Glutamatergic neuron (in vitro differentiated cells): Measurements from ENCODE around the gene EFCAB8. TPM values are rescaled to one million over a fixed set of nuclear protein-coding genes. Genes with fewer than 3 reads are reported as not detected.

ENCODE experiments used
- DNase-seq: peaks from one replicate; pipeline ENCODE4 v3.0.0; 2022
- H3K27ac Mint-ChIP-seq: one replicate; pipeline ENCODE4 v1.8.0; 2020; ENCODE audit warnings: mild to moderate bottlenecking, mixed read lengths, inconsistent platforms; ENCODE audit not compliant: unreplicated experiment
- H3K27me3 Mint-ChIP-seq: one replicate; pipeline ENCODE4 v1.8.0; 2020; ENCODE audit warnings: mild to moderate bottlenecking, moderate library complexity, mixed read lengths, inconsistent platforms; ENCODE audit not compliant: unreplicated experiment
- H3K36me3 Mint-ChIP-seq: one replicate; pipeline ENCODE4 v1.8.0; 2020; ENCODE audit warnings: mild to moderate bottlenecking, mixed read lengths, inconsistent platforms; ENCODE audit not compliant: unreplicated experiment
- H3K4me1 Mint-ChIP-seq: one replicate; pipeline ENCODE4 v1.8.0; 2020; ENCODE audit warnings: mild to moderate bottlenecking, low read depth, mixed read lengths, inconsistent platforms; ENCODE audit not compliant: unreplicated experiment
- H3K4me3 Mint-ChIP-seq: one replicate; pipeline ENCODE4 v1.8.0; 2020; ENCODE audit warnings: mild to moderate bottlenecking, mixed read lengths, inconsistent platforms; ENCODE audit not compliant: unreplicated experiment
- H3K9me3 Mint-ChIP-seq: one replicate; pipeline ENCODE4 v1.8.0; 2020; ENCODE audit warnings: mild to moderate bottlenecking, moderate library complexity, mixed read lengths, inconsistent platforms; ENCODE audit not compliant: unreplicated experiment
- CTCF ChIP-seq: fragments of 200-600 bp; sonication (generic); IDR thresholded peaks from one replicate; pipeline ENCODE4 v1.5.0; 2021; ENCODE audit not compliant: partially characterized antibody, unreplicated experiment
- total RNA-seq: library from RNA; stranded (reverse); fragmentation: NEBNext Ultra II Directional; extraction: Animal tissue kit (Norgen Biotek cat#: 25700); gene quantifications from one replicate; pipeline ENCODE4 v1.2.1, GENCODE V29; 2021; ENCODE audit not compliant: unreplicated experiment

Gene EFCAB8
- total RNA-seq, 1 donor from 2014 or later, result not detected

GRCh38 chr20:32963176-32963575 is 104.5 kb downstream of the EFCAB8 start:
- no peak for TF ChIP-seq CTCF
- Mint-ChIP-seq H3K9me3 (peaks cover 2% of the 10 kb centered on the region), H3K36me3 (peaks cover 7% of the 10 kb centered on the region), H3K27me3 (peaks cover 5% of the 10 kb centered on the region), H3K4me3 (no peak overlapping the region), H3K27ac (no peak overlapping the region), H3K4me1 (no peaks in the 10 kb centered on the region)
- no peak for DNase-seq

GRCh38 chr20:32964575-32964974 is 105.9 kb downstream of the EFCAB8 start:
- H3K4me1 Mint-ChIP-seq, result no peaks in the 10 kb centered on the region
- H3K27me3 Mint-ChIP-seq, result peaks cover 5% of the 10 kb centered on the region
- no peaks in the 10 kb centered on the region for H3K36me3 Mint-ChIP-seq
- no peaks in the 10 kb centered on the region for H3K9me3 Mint-ChIP-seq
- no peak overlapping the region for H3K4me3 Mint-ChIP-seq
- TF ChIP-seq CTCF, result no peak
- DNase-seq, result no peak
- H3K27ac Mint-ChIP-seq, result no peak overlapping the region

GRCh38 chr20:32965115-32965514 is 106.4 kb downstream of the EFCAB8 start:
- no peaks in the 10 kb centered on the region for H3K4me1 Mint-ChIP-seq
- H3K4me3 Mint-ChIP-seq, result no peak overlapping the region
- no peaks in the 10 kb centered on the region for H3K9me3 Mint-ChIP-seq
- DNase-seq, result no peak
- no peak overlapping the region for H3K27ac Mint-ChIP-seq
- H3K36me3 Mint-ChIP-seq, result no peaks in the 10 kb centered on the region
- peaks cover 5% of the 10 kb centered on the region for H3K27me3 Mint-ChIP-seq
- no peak for TF ChIP-seq CTCF

GRCh38 chr20:32965581-32966373 is 107.1 kb downstream of the EFCAB8 start:
- H3K27ac Mint-ChIP-seq, result no peak overlapping the region
- no peak overlapping the region for H3K4me3 Mint-ChIP-seq
- peaks cover 5% of the 10 kb centered on the region for H3K27me3 Mint-ChIP-seq
- no peak for TF ChIP-seq CTCF
- H3K4me1 Mint-ChIP-seq, result no peaks in the 10 kb centered on the region
- no peaks in the 10 kb centered on the region for H3K9me3 Mint-ChIP-seq
- H3K36me3 Mint-ChIP-seq, result no peaks in the 10 kb centered on the region
- no peak for DNase-seq

GRCh38 chr20:32966382-32966781 is 107.7 kb downstream of the EFCAB8 start:
- H3K36me3 Mint-ChIP-seq, result no peaks in the 10 kb centered on the region
- H3K27ac Mint-ChIP-seq, result no peak overlapping the region

More at GRCh38 chr20:32966382-32966781, 107.7 kb downstream of the EFCAB8 start:
- Mint-ChIP-seq H3K9me3 (no peaks in the 10 kb centered on the region), H3K27me3 (peaks cover 5% of the 10 kb centered on the region), H3K4me1 (no peaks in the 10 kb centered on the region), H3K4me3 (no peak overlapping the region)
- TF ChIP-seq CTCF, result no peak
- DNase-seq, result no peak
